ENCODE data around the gene SOD2. TPM values are rescaled to one million over a fixed set of nuclear protein-coding genes. Genes with fewer than 3 reads are reported as not detected.
"Not testable (repeated sequence)": the region's sequence is repeated elsewhere in the genome, so short reads cannot be mapped to it uniquely, and the experiment has no call there.

Gene SOD2
- total RNA-seq, 1 experiment from 2014 or later, result 98.6 TPM

GRCh38 chr6:159726255-159726917, 33.3 kb upstream of the SOD2 start:
- Histone ChIP-seq H3K79me2 (ENCODE audit: insufficient read depth, low read length) (peaks cover 86% of the 10 kb centered on the region), H3K9me3 (ENCODE audit: control insufficient read depth in 1 of 2, insufficient read depth in 1 of 2, low read depth in 1 of 2, low read length in 2 of 2) (no peaks in the 10 kb centered on the region), H3K9me2 (ENCODE audit: insufficient read depth) (no peaks in the 10 kb centered on the region), H3K4me3 (replicated peaks in 1 of 2; ENCODE audit: low read depth in 1 of 2, low read length in 2 of 2) (peak overlapping the region; percentile 81 to 89), H3K4me2 (ENCODE audit: low read length) (peak overlapping the region; percentile 79), H3K27ac (ENCODE audit: low read depth, low read length) (peak overlapping the region; percentile 98), H3K4me1 (ENCODE audit: control insufficient read depth in 1 of 2, insufficient read depth in 2 of 2, low read length in 2 of 2) (peaks cover 8 to 25% of the 10 kb centered on the region in 2 experiments; a peak in 3 of 4 replicates), H4K20me1 (ENCODE audit: insufficient read depth) (peaks cover 12% of the 10 kb centered on the region; the same call in 1 of the 2 replicates), H2AFZ (ENCODE audit: low read depth, low read length, poor library complexity, severe bottlenecking) (no peak overlapping the region), H3K36me3 (ENCODE audit: control insufficient read depth in 1 of 2, insufficient read depth in 2 of 2, low read length in 2 of 2) (peaks cover 0 to 14% of the 10 kb centered on the region in 2 experiments; a peak in 2 of 4 replicates), H3K9ac (ENCODE audit: low read length) (peak overlapping the region; percentile 89), H3K27me3 (ENCODE audit: insufficient read depth, low read length) (no peaks in the 10 kb centered on the region)
- TF ChIP-seq ZFX (IDR thresholded peaks at IDR 0.05) (peak; percentile 20), REST (IDR thresholded peaks at IDR 0.05; ENCODE audit: low read depth) (no peak)
- ChIA-PET CTCF (interaction anchor here (0.9 kb wide), 1 partner anchor 137 kb away, joined by 3 read pairs; no protein-coding TSS in a partner anchor), POLR2A (interaction anchor here (0.6 to 2.8 kb wide), 9 partner anchors 12 to 727 kb away, joined by 3 to 20 read pairs (median 4); partner anchors contain the start of genes ACAT2, RSPH3, SOD2 and TCP1), RAD21 (ENCODE audit: low non-redundant PET in 1 of 2, low total read pairs in 2 of 2, uncharacterized antibody in 2 of 2, unreplicated experiment in 2 of 2) (no interaction called here)
- intact Hi-C loops (cut with micrococcal nuclease), result loop anchor here (10.0 kb wide), 1 partner anchor 728 kb away; no protein-coding TSS in a partner anchor
- BruUV-seq (replicated peaks), result TSS peak; percentile 76
- DNase-seq (ENCODE audit: low read depth, low spot score) (no peak), ATAC-seq (peak; percentile 30)

DNA sequence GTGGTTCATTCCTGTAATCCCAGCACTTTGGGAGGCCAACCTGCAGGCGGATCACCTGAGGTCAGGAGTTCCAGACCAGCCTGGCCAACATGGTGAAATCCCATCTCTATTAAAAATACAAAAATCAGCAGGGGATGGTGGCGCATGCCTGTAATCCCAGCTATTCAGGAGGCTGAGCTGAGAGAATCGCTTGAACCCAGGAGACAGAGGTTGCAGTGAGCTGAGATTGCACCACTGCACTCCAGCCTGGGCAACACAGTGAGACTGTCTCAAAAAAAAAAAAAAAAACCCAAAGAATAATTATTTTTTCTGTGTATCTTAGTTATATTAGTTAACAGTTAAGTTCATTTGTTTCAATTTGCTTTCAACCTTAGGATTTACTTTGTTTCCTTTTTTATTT, 32.2 kb upstream of the SOD2 start:
- ATAC-seq; DNase-seq (ENCODE audit: low read depth, low spot score); CTCF ChIA-PET; H3K36me3 ChIP-seq (ENCODE audit: control insufficient read depth in 1 of 2, insufficient read depth in 2 of 2, low read length in 2 of 2); BruUV-seq (replicated peaks); H2AFZ ChIP-seq (ENCODE audit: low read depth, low read length, poor library complexity, severe bottlenecking); H3K9me2 ChIP-seq (ENCODE audit: insufficient read depth); H3K9me3 ChIP-seq (ENCODE audit: control insufficient read depth in 1 of 2, insufficient read depth in 1 of 2, low read depth in 1 of 2, low read length in 2 of 2); H3K27me3 ChIP-seq (ENCODE audit: insufficient read depth, low read length); RAD21 ChIA-PET (ENCODE audit: low non-redundant PET in 1 of 2, low total read pairs in 2 of 2, uncharacterized antibody in 2 of 2, unreplicated experiment in 2 of 2); H3K4me3 ChIP-seq (replicated peaks in 1 of 2; ENCODE audit: low read depth in 1 of 2, low read length in 2 of 2); H3K27ac ChIP-seq (ENCODE audit: low read depth, low read length); H3K9ac ChIP-seq (ENCODE audit: low read length); POLR2A ChIA-PET: not testable (repeated sequence)
- Histone ChIP-seq H4K20me1 (ENCODE audit: insufficient read depth) (peaks cover 11% of the 10 kb centered on the region; the same call in 1 of the 2 replicates), H3K4me1 (ENCODE audit: control insufficient read depth in 1 of 2, insufficient read depth in 2 of 2, low read length in 2 of 2) (peaks cover 8 to 25% of the 10 kb centered on the region in 2 experiments; a peak in 3 of 4 replicates), H3K79me2 (ENCODE audit: insufficient read depth, low read length) (peaks cover 74% of the 10 kb centered on the region), H3K4me2 (ENCODE audit: low read length) (peak overlapping the region; percentile 79)
- intact Hi-C loops (cut with micrococcal nuclease), result loop anchor here (10.0 kb wide), 1 partner anchor 730 kb away; no protein-coding TSS in a partner anchor
